Islet of Langerhans (tissue), 1 donor: ENCODE measurements around the gene CFAP46.
"Not testable (repeated sequence)": the region's sequence is repeated elsewhere in the genome, so short reads cannot be mapped to it uniquely, and the experiment has no call there.

Experiments
- FAIRE-seq: peaks from one replicate; lab custom pipeline; 2011; peaks lifted over from hg19 to GRCh38; lab: Jason Lieb, UNC

Gene CFAP46

GRCh38 chr10:132787495-132788179, 154.7 kb downstream of the CFAP46 start:
- FAIRE-seq = no peak

- FAIRE-seq = no peak
Measured at GRCh38 chr10:132786884-132787494, 155.4 kb downstream of the CFAP46 start.

DNA sequence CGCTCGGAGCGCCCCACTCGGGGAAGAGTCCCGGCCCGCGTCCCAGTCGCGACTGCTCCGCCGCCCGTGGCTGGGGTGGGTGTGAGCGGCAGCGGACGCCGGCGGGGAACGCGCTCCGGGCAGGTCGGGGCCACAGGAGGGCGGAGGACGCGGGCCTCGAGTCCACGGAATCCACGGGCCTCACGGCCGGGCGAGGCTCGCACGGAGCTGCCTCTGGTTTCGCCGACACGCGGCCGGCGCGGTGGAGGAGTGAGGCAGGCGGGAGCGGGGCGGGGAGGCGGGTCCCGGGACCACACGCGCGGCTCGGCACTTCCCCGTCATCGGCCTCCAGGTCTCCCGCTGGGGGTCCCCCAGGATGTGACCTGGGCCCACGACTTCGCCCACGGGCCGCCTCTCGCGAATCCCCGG, 155.9 kb downstream of the CFAP46 start:
- FAIRE-seq = no peak

GRCh38 chr10:132785723-132786475, 156.5 kb downstream of the CFAP46 start, which contains the start of gene NKX6-2:
Gene NKX6-2 (minus strand): TSS chr10:132786147. CDS start chr10:132785948, 199 bp downstream.
- FAIRE-seq = no peak

GRCh38 chr10:132784866-132785722, 157.3 kb downstream of the CFAP46 start:
- no peak for FAIRE-seq

- FAIRE-seq = no peak
Measured at GRCh38 chr10:132783940-132784865, 158.2 kb downstream of the CFAP46 start.

- no peak for FAIRE-seq
Measured at GRCh38 chr10:132783165-132783939, 159.0 kb downstream of the CFAP46 start.

GRCh38 chr10:132781556-132781955, 160.8 kb downstream of the CFAP46 start:
- no peak for FAIRE-seq

DNA sequence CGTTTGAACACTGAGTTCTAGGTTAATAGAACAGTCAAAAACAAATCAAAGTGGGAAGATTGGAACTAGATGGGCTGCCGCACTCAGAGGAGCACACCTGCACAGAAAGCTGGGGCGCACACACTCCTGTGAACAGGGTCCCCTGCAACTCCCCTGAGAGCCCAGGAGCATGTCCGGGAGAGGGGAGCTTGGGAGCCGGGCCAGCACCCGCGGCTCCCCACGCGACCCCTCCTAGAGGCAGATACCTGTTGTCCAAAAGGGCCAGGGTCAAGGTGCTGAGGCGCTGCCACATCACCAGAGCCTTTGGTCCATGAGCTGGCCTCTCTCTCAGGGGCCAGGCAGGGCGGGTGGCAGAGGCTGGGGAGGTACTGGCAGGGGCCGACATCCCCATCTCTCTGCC, 162.0 kb downstream of the CFAP46 start:
- no peak for FAIRE-seq

DNA sequence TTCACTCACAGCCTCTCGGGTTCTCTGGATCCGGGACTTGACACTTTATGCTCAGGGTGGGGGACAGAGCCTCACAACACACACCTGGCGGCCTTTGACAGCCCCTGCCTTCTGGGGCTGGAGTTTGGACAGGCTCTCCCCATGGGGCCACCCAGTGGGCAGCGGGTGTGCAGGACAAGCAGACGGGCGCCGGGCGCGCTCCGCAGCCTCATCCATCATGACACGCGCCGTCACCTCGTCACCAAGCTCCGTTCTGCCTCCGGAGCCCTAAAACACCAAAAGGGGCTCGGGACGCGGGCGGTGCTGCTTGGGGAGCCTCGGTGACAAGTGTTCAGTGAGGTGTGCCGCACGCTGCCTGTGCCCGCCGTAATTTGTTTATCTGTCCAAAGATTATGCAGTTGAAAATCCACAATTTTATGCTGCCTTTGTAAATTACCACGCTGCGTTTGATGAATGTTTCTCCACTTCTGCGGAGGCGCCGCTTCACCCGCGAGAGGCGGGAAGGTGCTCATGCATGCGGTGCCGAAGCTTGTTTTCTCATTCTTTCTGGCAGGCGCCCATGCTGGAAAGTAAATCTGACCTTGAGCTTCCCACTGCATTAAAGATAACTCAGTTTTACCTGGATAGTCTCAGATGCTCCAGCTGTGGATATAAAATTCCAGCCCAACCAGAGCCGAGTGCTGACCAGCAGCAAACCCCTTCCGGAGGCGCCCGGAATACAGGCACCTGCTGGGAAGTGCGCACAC, 162.6 kb downstream of the CFAP46 start:
- no peak for FAIRE-seq

DNA sequence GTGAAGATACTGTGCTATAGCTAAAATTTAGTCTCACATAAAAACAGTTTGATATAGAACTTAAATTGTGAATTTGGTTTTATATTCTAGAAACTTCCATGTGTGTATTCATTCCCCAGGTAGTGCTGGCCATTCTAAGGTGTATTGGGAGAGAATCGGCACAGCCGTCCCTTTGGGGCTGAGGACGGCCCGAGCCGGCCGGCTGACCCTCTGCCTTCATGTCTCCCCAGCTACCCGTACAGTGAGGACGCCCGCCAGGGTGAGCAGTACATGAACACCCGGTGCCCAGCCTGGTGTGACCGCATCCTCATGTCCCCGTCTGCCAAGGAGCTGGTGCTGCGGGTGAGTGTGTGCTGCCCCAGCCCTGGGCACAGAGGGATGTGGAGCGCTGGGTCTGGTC, 164.9 kb downstream of the CFAP46 start:
- no peak for FAIRE-seq

- FAIRE-seq = no peak
Measured at GRCh38 chr10:132776821-132777220, 165.5 kb downstream of the CFAP46 start.

DNA sequence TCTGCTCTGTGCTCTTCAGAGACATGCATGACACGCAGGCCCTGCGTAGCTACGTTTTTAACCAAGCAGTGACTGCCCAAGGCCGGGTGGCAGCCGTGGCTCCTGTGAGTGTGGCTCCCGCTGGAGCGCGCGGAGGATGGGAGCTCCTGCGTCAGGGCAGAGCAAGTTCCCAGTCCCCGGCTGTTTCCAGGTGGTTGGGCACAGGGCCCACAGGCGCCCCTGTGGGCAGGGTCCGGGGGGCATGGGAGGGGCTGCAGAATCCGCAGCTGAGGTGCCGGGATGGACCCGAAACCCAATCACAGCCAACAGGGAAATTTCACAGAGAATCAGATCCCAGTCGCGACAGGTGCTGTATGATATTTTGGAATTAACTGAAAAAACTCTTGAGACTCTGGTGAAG, 166.2 kb downstream of the CFAP46 start:
- FAIRE-seq = no peak

GRCh38 chr10:132774902-132775863, 167.2 kb downstream of the CFAP46 start:
- FAIRE-seq = no peak

GRCh38 chr10:132774181-132774901, 168.0 kb downstream of the CFAP46 start:
- FAIRE-seq = no peak

GRCh38 chr10:132772816-132773215, 169.6 kb downstream of the CFAP46 start:
- not testable (repeated sequence) for FAIRE-seq
